HEK293 (cell line): Measurements from ENCODE around the gene STN1.

Experiments
- EGR2 ChIP-seq: fragments of 450-650 bp; formaldehyde crosslinking; IDR thresholded peaks from 2 replicates; pipeline ENCODE4 v1.5.1; 2016; ENCODE audit warnings: low read depth, missing biosample characterization, missing genetic modification characterization
- IKZF3 ChIP-seq: fragments of 450-650 bp; IDR thresholded peaks from 2 replicates; pipeline ENCODE4 v1.5.0; 2018; ENCODE audit warnings: missing biosample characterization, mild to moderate bottlenecking, missing genetic modification characterization, moderate library complexity
- INSM2 ChIP-seq: fragments of 450-650 bp; formaldehyde crosslinking; IDR thresholded peaks from 2 replicates; pipeline ENCODE4 v1.5.1; 2016; ENCODE audit warnings: missing biosample characterization, missing genetic modification characterization
- OSR2 ChIP-seq: fragments of 450-650 bp; formaldehyde crosslinking; IDR thresholded peaks from 2 replicates; pipeline ENCODE4 v1.5.1; 2016; ENCODE audit warnings: missing biosample characterization, missing genetic modification characterization
- SALL2 ChIP-seq: fragments of 450-650 bp; formaldehyde crosslinking; IDR thresholded peaks from 2 replicates; pipeline ENCODE4 v1.5.0; 2017; ENCODE audit warnings: missing biosample characterization, mild to moderate bottlenecking, missing genetic modification characterization, borderline replicate concordance
- SCRT1 ChIP-seq: fragments of 450-650 bp; formaldehyde crosslinking; IDR thresholded peaks from 2 replicates; pipeline ENCODE4 v1.5.1; 2016; ENCODE audit warnings: missing biosample characterization, missing genetic modification characterization, borderline replicate concordance
- SETDB1 ChIP-seq: IDR thresholded peaks from one replicate; pipeline ENCODE4 v1.6.1; 2017; ENCODE audit warnings: mild to moderate bottlenecking, low read length, moderate library complexity, mixed read lengths; ENCODE audit not compliant: insufficient read length
- TCF7L2 ChIP-seq: IDR thresholded peaks from 2 replicates; pipeline ENCODE4 v1.6.1; 2011; ENCODE audit warnings: low read depth, mild to moderate bottlenecking, inconsistent platforms, low read length, moderate library complexity, borderline replicate concordance
- WT1 ChIP-seq: fragments of 450-650 bp; formaldehyde crosslinking; IDR thresholded peaks from 2 replicates; pipeline ENCODE4 v1.5.1; 2016; ENCODE audit warnings: missing biosample characterization, missing genetic modification characterization
- ZBTB1 ChIP-seq: fragments of 450-650 bp; formaldehyde crosslinking; IDR thresholded peaks from 2 replicates; pipeline ENCODE4 v1.5.1; 2016; ENCODE audit warnings: missing biosample characterization, missing genetic modification characterization
- ZBTB7A ChIP-seq: fragments of 450-650 bp; formaldehyde crosslinking; IDR thresholded peaks from 2 replicates; pipeline ENCODE4 v1.5.1; 2016; ENCODE audit warnings: low read depth, missing biosample characterization, missing genetic modification characterization
- ZBTB8A ChIP-seq: fragments of 450-650 bp; formaldehyde crosslinking; IDR thresholded peaks from 2 replicates; pipeline ENCODE4 v1.5.1; 2016; ENCODE audit warnings: missing biosample characterization, missing genetic modification characterization
- ZEB2 ChIP-seq: fragments of 450-650 bp; formaldehyde crosslinking; IDR thresholded peaks from 2 replicates; pipeline ENCODE4 v1.5.1; 2016; ENCODE audit warnings: missing biosample characterization, missing genetic modification characterization
- ZNF112 ChIP-seq: fragments of 450-650 bp; formaldehyde crosslinking; IDR thresholded peaks from 2 replicates; pipeline ENCODE4 v1.5.0; 2017; ENCODE audit warnings: missing biosample characterization, missing genetic modification characterization
- ZNF114 ChIP-seq: fragments of 450-650 bp; formaldehyde crosslinking; IDR thresholded peaks from 2 replicates; pipeline ENCODE4 v1.5.0; 2017; ENCODE audit warnings: missing biosample characterization, missing genetic modification characterization
- ZNF121 ChIP-seq: fragments of 450-650 bp; formaldehyde crosslinking; IDR thresholded peaks from 2 replicates; pipeline ENCODE4 v1.5.1; 2016; ENCODE audit warnings: missing biosample characterization, missing genetic modification characterization
- ZNF174 ChIP-seq: fragments of 450-650 bp; formaldehyde crosslinking; IDR thresholded peaks from 2 replicates; pipeline ENCODE4 v1.5.0; 2017; ENCODE audit warnings: missing biosample characterization, mild to moderate bottlenecking, missing genetic modification characterization
- ZNF292 ChIP-seq: fragments of 450-650 bp; formaldehyde crosslinking; IDR thresholded peaks from 2 replicates; pipeline ENCODE4 v1.5.1; 2016; ENCODE audit warnings: low read depth, missing biosample characterization, missing genetic modification characterization, borderline replicate concordance
- ZNF335 ChIP-seq: fragments of 450-650 bp; formaldehyde crosslinking; conservative IDR thresholded peaks from 2 replicates; pipeline ENCODE4 v1.5.1; 2016; ENCODE audit warnings: missing biosample characterization, missing genetic modification characterization
- ZNF362 ChIP-seq: fragments of 450-650 bp; formaldehyde crosslinking; IDR thresholded peaks from 2 replicates; pipeline ENCODE4 v1.5.1; 2016; ENCODE audit warnings: missing biosample characterization, missing genetic modification characterization
- ZNF391 ChIP-seq: fragments of 450-650 bp; formaldehyde crosslinking; IDR thresholded peaks from 2 replicates; pipeline ENCODE4 v1.5.1; 2016; ENCODE audit warnings: low read depth, missing biosample characterization, missing genetic modification characterization, borderline replicate concordance
- ZNF416 ChIP-seq: fragments of 450-650 bp; formaldehyde crosslinking; IDR thresholded peaks from 2 replicates; pipeline ENCODE4 v1.5.1; 2016; ENCODE audit warnings: missing biosample characterization, missing genetic modification characterization
- ZNF473 ChIP-seq: fragments of 450-650 bp; formaldehyde crosslinking; IDR thresholded peaks from 2 replicates; pipeline ENCODE4 v1.5.1; 2017; ENCODE audit warnings: missing biosample characterization, missing genetic modification characterization
- ZNF513 ChIP-seq: fragments of 450-650 bp; IDR thresholded peaks from 2 replicates; pipeline ENCODE4 v1.5.1; 2018; ENCODE audit warnings: missing biosample characterization, missing genetic modification characterization
- ZNF514 ChIP-seq: fragments of 450-650 bp; formaldehyde crosslinking; IDR thresholded peaks from 2 replicates; pipeline ENCODE4 v1.5.1; 2016; ENCODE audit warnings: missing biosample characterization, missing genetic modification characterization
- ZNF600 ChIP-seq: fragments of 450-650 bp; formaldehyde crosslinking; IDR thresholded peaks from 2 replicates; pipeline ENCODE4 v1.5.1; 2016; ENCODE audit warnings: missing biosample characterization, missing genetic modification characterization
- ZNF677 ChIP-seq: fragments of 450-650 bp; IDR thresholded peaks from 2 replicates; pipeline ENCODE4 v1.5.0; 2018; ENCODE audit warnings: missing biosample characterization, mild to moderate bottlenecking, missing genetic modification characterization, moderate library complexity
- ZNF707 ChIP-seq: fragments of 450-650 bp; formaldehyde crosslinking; IDR thresholded peaks from 2 replicates; pipeline ENCODE4 v1.5.1; 2016; ENCODE audit warnings: missing biosample characterization, missing genetic modification characterization
- ZSCAN5A ChIP-seq: fragments of 450-650 bp; formaldehyde crosslinking; IDR thresholded peaks from 2 replicates; pipeline ENCODE4 v1.5.1; 2016; ENCODE audit warnings: missing biosample characterization, missing genetic modification characterization
- TF ChIP-seq, protein P1 (sequence below): fragments of 450-650 bp; formaldehyde crosslinking; IDR thresholded peaks from 2 replicates; pipeline ENCODE4 v1.5.1; 2016; ENCODE audit warnings: missing biosample characterization, missing genetic modification characterization, low read depth
- TF ChIP-seq, protein P2 (sequence below): fragments of 450-650 bp; formaldehyde crosslinking; IDR thresholded peaks from 2 replicates; pipeline ENCODE4 v1.5.1; 2016; ENCODE audit warnings: missing biosample characterization, missing genetic modification characterization
- TF ChIP-seq, protein P3 (sequence below): fragments of 450-650 bp; formaldehyde crosslinking; IDR thresholded peaks from 2 replicates; pipeline ENCODE4 v1.5.1; 2017; ENCODE audit warnings: missing biosample characterization, missing genetic modification characterization

Gene STN1

DNA sequence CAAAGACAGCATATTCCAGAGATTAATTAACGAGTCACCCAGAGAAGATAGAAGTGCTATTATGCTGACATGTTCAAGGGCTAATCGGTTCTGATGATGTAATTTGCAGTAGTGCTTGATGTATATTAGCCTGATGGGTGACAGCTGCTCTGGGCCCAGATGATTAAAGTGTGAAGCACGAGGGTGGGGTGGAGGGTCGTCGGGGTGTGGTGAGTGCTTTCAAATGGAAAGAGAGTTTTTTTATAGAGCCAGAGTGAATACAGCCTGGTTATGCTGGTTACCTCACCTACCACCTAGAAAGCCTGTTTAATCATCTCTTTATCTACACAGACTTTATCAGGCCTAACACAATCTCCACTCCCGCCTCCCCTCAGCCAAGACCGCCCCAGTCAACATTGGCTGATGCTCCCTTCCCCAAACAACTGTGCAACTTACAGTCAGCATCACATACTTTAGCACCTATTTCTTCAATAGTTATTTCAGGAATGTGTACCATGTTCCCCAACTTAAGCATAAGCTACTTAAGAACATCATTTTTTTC is 11.5 kb upstream of the STN1 start (continued):
- TF ChIP-seq ZNF514 (tag by site-specific recombination) (no peak), TCF7L2 (no peak), WT1 (peak; percentile 40; the same call in 1 of the 2 replicates), ZBTB7A (tag by site-specific recombination) (no peak), EGR2 (tag by site-specific recombination) (no peak), ZNF114 (tag by site-specific recombination) (no peak), ZNF174 (no peak), ZNF513 (tag by site-specific recombination) (no peak), ZNF292 (tag by site-specific recombination) (no peak), ZBTB1 (tag by site-specific recombination) (no peak), ZNF362 (tag by site-specific recombination) (no peak), SETDB1 (no peak), ZNF677 (no peak), SALL2 (no peak), ZNF335 (tag by site-specific recombination) (0 out of 2 replicates have a peak, but pooled peaks have one; percentile 37), ZNF473 (tag by site-specific recombination) (no peak), ZNF416 (tag by site-specific recombination) (no peak), ZNF707 (tag by site-specific recombination) (no peak), INSM2 (no peak), ZSCAN5A (tag by site-specific recombination) (no peak), SCRT1 (no peak), ZEB2 (peak; percentile 68), IKZF3 (tag by site-specific recombination) (no peak), ZNF600 (tag by site-specific recombination) (no peak), ZNF112 (tag by site-specific recombination) (no peak), ZBTB8A (tag by site-specific recombination) (no peak), ZNF391 (tag by site-specific recombination) (no peak), ZNF121 (tag by site-specific recombination) (no peak), OSR2 (tag by site-specific recombination) (peak; percentile 23; the same call in 1 of the 2 replicates)
- TF ChIP-seq, protein P1, sequence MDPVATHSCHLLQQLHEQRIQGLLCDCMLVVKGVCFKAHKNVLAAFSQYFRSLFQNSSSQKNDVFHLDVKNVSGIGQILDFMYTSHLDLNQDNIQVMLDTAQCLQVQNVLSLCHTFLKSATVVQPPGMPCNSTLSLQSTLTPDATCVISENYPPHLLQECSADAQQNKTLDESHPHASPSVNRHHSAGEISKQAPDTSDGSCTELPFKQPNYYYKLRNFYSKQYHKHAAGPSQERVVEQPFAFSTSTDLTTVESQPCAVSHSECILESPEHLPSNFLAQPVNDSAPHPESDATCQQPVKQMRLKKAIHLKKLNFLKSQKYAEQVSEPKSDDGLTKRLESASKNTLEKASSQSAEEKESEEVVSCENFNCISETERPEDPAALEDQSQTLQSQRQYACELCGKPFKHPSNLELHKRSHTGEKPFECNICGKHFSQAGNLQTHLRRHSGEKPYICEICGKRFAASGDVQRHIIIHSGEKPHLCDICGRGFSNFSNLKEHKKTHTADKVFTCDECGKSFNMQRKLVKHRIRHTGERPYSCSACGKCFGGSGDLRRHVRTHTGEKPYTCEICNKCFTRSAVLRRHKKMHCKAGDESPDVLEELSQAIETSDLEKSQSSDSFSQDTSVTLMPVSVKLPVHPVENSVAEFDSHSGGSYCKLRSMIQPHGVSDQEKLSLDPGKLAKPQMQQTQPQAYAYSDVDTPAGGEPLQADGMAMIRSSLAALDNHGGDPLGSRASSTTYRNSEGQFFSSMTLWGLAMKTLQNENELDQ: no peak
- TF ChIP-seq, protein P2, sequence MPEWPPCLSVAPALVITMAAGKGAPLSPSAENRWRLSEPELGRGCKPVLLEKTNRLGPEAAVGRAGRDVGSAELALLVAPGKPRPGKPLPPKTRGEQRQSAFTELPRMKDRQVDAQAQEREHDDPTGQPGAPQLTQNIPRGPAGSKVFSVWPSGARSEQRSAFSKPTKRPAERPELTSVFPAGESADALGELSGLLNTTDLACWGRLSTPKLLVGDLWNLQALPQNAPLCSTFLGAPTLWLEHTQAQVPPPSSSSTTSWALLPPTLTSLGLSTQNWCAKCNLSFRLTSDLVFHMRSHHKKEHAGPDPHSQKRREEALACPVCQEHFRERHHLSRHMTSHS (tag by site-specific recombination): no peak
- TF ChIP-seq, protein P3, sequence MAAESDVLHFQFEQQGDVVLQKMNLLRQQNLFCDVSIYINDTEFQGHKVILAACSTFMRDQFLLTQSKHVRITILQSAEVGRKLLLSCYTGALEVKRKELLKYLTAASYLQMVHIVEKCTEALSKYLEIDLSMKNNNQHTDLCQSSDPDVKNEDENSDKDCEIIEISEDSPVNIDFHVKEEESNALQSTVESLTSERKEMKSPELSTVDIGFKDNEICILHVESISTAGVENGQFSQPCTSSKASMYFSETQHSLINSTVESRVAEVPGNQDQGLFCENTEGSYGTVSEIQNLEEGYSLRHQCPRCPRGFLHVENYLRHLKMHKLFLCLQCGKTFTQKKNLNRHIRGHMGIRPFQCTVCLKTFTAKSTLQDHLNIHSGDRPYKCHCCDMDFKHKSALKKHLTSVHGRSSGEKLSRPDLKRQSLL: no peak
